Measurements from ENCODE around the gene HDGFL3. TPM values are rescaled to one million over a fixed set of nuclear protein-coding genes. Genes with fewer than 3 reads are reported as not detected.

Gene HDGFL3
- total and polyA plus RNA-seq, 9 of the 15 experiments (the other 6 are each of a cell fraction or from before 2014, with no cell fraction given) = 6.7 to 42.0 (median 31.4) TPM

DNA sequence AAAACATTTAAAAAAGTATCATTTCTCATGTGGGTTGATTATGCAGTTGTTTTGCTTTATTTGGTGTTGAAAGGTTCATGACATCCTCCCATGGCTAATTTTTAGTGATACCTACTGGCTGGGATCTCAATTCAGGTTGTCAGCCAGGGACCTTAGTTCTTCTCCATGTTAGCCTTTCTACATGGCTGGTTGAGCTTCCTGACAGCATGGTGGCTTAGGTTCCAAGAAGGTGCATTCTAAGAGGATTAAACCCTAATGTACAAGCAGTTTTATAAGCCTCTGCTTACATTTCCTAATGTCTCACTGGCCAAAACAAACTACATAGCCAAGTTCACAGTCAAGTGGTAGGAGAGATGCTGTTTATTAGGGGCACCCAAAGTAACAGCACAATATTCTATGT is 109.5 kb downstream of the HDGFL3 start:
- no peak for FAIRE-seq
- CTCF ChIA-PET (ENCODE audit: low intra/inter-chr PET ratio) = no interaction called here
- in situ Hi-C loops (cut with MboI) = no loop called here
- Histone ChIP-seq H3K9me1 (ENCODE audit: control insufficient read depth, insufficient read depth, low read length) (no peaks in the 10 kb centered on the region), H3K9me3 (replicated peaks; ENCODE audit: control insufficient read depth, insufficient read depth, low read depth, low read length) (no peaks in the 10 kb centered on the region), H3K4me1 (replicated peaks in 1 of 2; ENCODE audit: control insufficient read depth in 2 of 2, insufficient read depth in 2 of 2, low read length in 2 of 2) (peaks cover 6 to 29% of the 10 kb centered on the region in 2 experiments), H3K79me2 (ENCODE audit: control insufficient read depth, insufficient read depth, low read length) (no peaks in the 10 kb centered on the region), H2AFZ (ENCODE audit: low read depth, low read length) (no peak overlapping the region), H3K4me3 (no peak overlapping the region), H3K4me2 (ENCODE audit: insufficient read depth, low read length) (no peak overlapping the region), H4K20me1 (replicated peaks; ENCODE audit: control insufficient read depth, insufficient read depth, low read length) (no peaks in the 10 kb centered on the region), H3K9ac (ENCODE audit: insufficient read depth in 1 of 2, low read depth in 2 of 2, low read length in 2 of 2) (no peak overlapping the region), H3K27me3 (ENCODE audit: control insufficient read depth in 2 of 2, insufficient read depth in 2 of 2, low read length in 2 of 2) (no peaks in the 10 kb centered on the region), H3K27ac (ENCODE audit: extremely low read depth, low read depth, low read length) (no peak overlapping the region), H3K36me3 (ENCODE audit: control insufficient read depth, insufficient read depth, low read length) (no peaks in the 10 kb centered on the region)
- DNase-seq (ENCODE audit: extremely low read depth in 1 of 4, low spot score in 3 of 4) = no peak
- no peak for ATAC-seq
- POLR2A ChIA-PET = no interaction called here
- TF ChIP-seq JUNB (CRISPR knock-in tag; conservative IDR thresholded peaks at IDR 0.05) (no peak), YY1 (IDR thresholded peaks at IDR 0.05; ENCODE audit: borderline replicate concordance in 1 of 3, control insufficient read depth in 1 of 3, extremely low read depth in 1 of 3, insufficient read depth in 3 of 3, insufficient read length in 1 of 3, insufficient replicate concordance in 2 of 3, low read depth in 1 of 3, low read length in 2 of 3) (peak in 1 of 3 experiments; percentile 68)
- intact Hi-C loops (cut with micrococcal nuclease) = no loop called here
- no TSS peak for BruUV-seq (replicated peaks)

DNA sequence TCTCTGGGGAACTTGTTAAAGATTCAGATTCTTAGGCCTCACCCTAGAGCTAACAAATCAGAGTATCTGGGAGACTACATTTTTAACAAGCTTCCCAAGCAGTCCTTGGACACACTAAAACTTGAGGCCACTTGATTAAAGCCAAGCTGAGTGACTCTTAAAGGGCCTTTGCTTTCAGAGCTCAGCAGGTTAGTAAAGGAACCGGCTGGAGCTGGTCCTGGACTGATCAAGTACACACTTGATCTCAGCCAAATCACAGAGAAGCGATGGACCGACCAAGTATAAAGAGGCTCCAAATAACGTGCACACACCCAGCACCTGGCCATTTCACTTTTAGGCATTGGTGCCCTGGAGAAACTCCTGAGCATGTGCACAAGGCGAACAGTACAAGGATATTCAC is 113.0 kb downstream of the HDGFL3 start:
- no peak for DNase-seq (ENCODE audit: extremely low read depth in 1 of 4, low spot score in 3 of 4)
- BruUV-seq (replicated peaks) = no TSS peak
- H3K4me3 ChIP-seq = no peak overlapping the region
- no peaks in the 10 kb centered on the region for H3K36me3 ChIP-seq (ENCODE audit: control insufficient read depth, insufficient read depth, low read length)
- POLR2A ChIA-PET = interaction anchor here (0.9 to 1.6 kb wide), 3 partner anchors 17 to 70 kb away, joined by 3 to 6 read pairs (median 4); partner anchors contain the start of gene BTBD1
- no peaks in the 10 kb centered on the region for H3K9me3 ChIP-seq (replicated peaks; ENCODE audit: control insufficient read depth, insufficient read depth, low read depth, low read length)
- no peaks in the 10 kb centered on the region for H3K9me1 ChIP-seq (ENCODE audit: control insufficient read depth, insufficient read depth, low read length)
- no peak for ATAC-seq
- intact Hi-C loops (cut with micrococcal nuclease) (no loop called here), in situ Hi-C loops (cut with MboI) (no loop called here)
- H3K27me3 ChIP-seq (ENCODE audit: control insufficient read depth in 2 of 2, insufficient read depth in 2 of 2, low read length in 2 of 2) = no peaks in the 10 kb centered on the region
- no peaks in the 10 kb centered on the region for H4K20me1 ChIP-seq (replicated peaks; ENCODE audit: control insufficient read depth, insufficient read depth, low read length)
- H3K4me1 ChIP-seq (replicated peaks in 1 of 2; ENCODE audit: control insufficient read depth in 2 of 2, insufficient read depth in 2 of 2, low read length in 2 of 2) = peaks cover 9 to 31% of the 10 kb centered on the region in 2 experiments
- no peak overlapping the region for H3K4me2 ChIP-seq (ENCODE audit: insufficient read depth, low read length)
- H3K27ac ChIP-seq (ENCODE audit: extremely low read depth, low read depth, low read length) = no peak overlapping the region
- CTCF ChIA-PET (ENCODE audit: low intra/inter-chr PET ratio) = no interaction called here
- H3K9ac ChIP-seq (ENCODE audit: insufficient read depth in 1 of 2, low read depth in 2 of 2, low read length in 2 of 2) = no peak overlapping the region
- H3K79me2 ChIP-seq (ENCODE audit: control insufficient read depth, insufficient read depth, low read length) = no peaks in the 10 kb centered on the region
- H2AFZ ChIP-seq (ENCODE audit: low read depth, low read length) = peak overlapping the region; percentile 74
- WGBS (ENCODE audit: insufficient coverage, low coverage, missing lambda C conversion rate) = 55% methylated on average over 5 of the region's 5 CpGs
- no peak for FAIRE-seq
- no peak for TF ChIP-seq ZNF668 (CRISPR knock-in tag; IDR thresholded peaks at IDR 0.05)
- TF ChIP-seq SIX5 (IDR thresholded peaks at IDR 0.05; ENCODE audit: borderline replicate concordance in 1 of 2, insufficient read depth in 1 of 2, low read depth in 1 of 2, low read length in 2 of 2) = no peak
- TF ChIP-seq TBP (optimal IDR thresholded peaks at IDR 0.05; ENCODE audit: low read depth, low read length) = no peak
- TF ChIP-seq HDAC2 (IDR thresholded peaks at IDR 0.05) = no peak
- no peak for TF ChIP-seq ZNF133 (CRISPR knock-in tag; IDR thresholded peaks at IDR 0.05)
- TF ChIP-seq RBM25 (IDR thresholded peaks at IDR 0.05; ENCODE audit: low read depth, low read length, severe bottlenecking) = no peak
- no peak for TF ChIP-seq SMARCA4 (IDR thresholded peaks at IDR 0.05)
- TF ChIP-seq, protein P1, sequence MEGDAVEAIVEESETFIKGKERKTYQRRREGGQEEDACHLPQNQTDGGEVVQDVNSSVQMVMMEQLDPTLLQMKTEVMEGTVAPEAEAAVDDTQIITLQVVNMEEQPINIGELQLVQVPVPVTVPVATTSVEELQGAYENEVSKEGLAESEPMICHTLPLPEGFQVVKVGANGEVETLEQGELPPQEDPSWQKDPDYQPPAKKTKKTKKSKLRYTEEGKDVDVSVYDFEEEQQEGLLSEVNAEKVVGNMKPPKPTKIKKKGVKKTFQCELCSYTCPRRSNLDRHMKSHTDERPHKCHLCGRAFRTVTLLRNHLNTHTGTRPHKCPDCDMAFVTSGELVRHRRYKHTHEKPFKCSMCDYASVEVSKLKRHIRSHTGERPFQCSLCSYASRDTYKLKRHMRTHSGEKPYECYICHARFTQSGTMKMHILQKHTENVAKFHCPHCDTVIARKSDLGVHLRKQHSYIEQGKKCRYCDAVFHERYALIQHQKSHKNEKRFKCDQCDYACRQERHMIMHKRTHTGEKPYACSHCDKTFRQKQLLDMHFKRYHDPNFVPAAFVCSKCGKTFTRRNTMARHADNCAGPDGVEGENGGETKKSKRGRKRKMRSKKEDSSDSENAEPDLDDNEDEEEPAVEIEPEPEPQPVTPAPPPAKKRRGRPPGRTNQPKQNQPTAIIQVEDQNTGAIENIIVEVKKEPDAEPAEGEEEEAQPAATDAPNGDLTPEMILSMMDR (IDR thresholded peaks at IDR 0.05 in 2 of 3, conservative IDR thresholded peaks at IDR 0.05 in 1 of 3; ENCODE audit: insufficient read depth in 2 of 3, low read depth in 1 of 3, low read length in 3 of 3) = no peak
